ENCODE data around the gene TMEM131L.
A peak's percentile ranks its signal among the peaks of the same experiment; 100 is the strongest.

TMEM131L gene

GRCh38 chr4:153439831-153440230 is 26.3 kb upstream of the TMEM131L start:
- TF ChIP-seq, protein P1, sequence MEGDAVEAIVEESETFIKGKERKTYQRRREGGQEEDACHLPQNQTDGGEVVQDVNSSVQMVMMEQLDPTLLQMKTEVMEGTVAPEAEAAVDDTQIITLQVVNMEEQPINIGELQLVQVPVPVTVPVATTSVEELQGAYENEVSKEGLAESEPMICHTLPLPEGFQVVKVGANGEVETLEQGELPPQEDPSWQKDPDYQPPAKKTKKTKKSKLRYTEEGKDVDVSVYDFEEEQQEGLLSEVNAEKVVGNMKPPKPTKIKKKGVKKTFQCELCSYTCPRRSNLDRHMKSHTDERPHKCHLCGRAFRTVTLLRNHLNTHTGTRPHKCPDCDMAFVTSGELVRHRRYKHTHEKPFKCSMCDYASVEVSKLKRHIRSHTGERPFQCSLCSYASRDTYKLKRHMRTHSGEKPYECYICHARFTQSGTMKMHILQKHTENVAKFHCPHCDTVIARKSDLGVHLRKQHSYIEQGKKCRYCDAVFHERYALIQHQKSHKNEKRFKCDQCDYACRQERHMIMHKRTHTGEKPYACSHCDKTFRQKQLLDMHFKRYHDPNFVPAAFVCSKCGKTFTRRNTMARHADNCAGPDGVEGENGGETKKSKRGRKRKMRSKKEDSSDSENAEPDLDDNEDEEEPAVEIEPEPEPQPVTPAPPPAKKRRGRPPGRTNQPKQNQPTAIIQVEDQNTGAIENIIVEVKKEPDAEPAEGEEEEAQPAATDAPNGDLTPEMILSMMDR (IDR thresholded peaks at IDR 0.05; ENCODE audit: low read depth, low read length, poor library complexity, severe bottlenecking): no peak
- no peak for TF ChIP-seq EZH2phosphoT487 (IDR thresholded peaks at IDR 0.05; ENCODE audit: borderline replicate concordance, low read length)
- Histone ChIP-seq H4K20me1 (ENCODE audit: control insufficient read depth, insufficient read depth, low read depth, low read length) (no peaks in the 10 kb centered on the region), H3K79me2 (ENCODE audit: control insufficient read depth, low read length) (peaks cover 41% of the 10 kb centered on the region), H3K9me3 (ENCODE audit: control insufficient read depth, insufficient read depth, low read length) (no peaks in the 10 kb centered on the region), H3F3A (ENCODE audit: control insufficient read depth, insufficient read depth) (peaks cover 43% of the 10 kb centered on the region), H3K4me3 (ENCODE audit: low read length) (peak overlapping the region; percentile 74), H3K27ac (ENCODE audit: low read depth, low read length) (peak overlapping the region; percentile 97), H3K4me2 (ENCODE audit: low read length) (peak overlapping the region; percentile 92), H3K4me1 (ENCODE audit: control insufficient read depth, low read length) (peaks cover 83% of the 10 kb centered on the region), H3K9me2 (replicated peaks; ENCODE audit: control insufficient read depth, low read length) (no peaks in the 10 kb centered on the region), H3K27me3 (ENCODE audit: control insufficient read depth, low read length) (no peaks in the 10 kb centered on the region), H3K36me3 (ENCODE audit: control insufficient read depth, low read length) (peaks cover 7% of the 10 kb centered on the region)

DNA sequence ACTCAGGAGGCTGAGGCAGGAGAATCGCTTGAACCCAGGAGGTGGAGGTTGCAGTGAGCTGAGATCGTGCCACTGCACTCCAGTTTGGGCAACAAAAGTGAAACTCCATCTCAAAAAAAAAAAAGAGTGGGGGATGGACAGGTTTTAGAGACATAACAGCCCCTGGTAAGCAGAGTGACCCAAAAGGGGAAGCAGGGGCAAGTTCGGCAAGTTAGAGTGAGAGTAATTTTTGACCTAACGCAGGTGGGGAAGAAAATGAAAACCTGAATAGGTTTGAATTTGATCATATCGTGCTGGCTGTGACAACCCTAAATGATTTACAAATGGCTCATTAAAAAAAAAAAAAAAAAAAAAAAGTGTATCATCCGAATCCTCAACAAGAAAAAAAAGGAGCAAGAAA is 25.7 kb upstream of the TMEM131L start:
- no peaks in the 10 kb centered on the region for H3K9me3 ChIP-seq (ENCODE audit: control insufficient read depth, insufficient read depth, low read length)
- TF ChIP-seq EZH2phosphoT487 (IDR thresholded peaks at IDR 0.05; ENCODE audit: borderline replicate concordance, low read length): no peak
- TF ChIP-seq, protein P1 (IDR thresholded peaks at IDR 0.05; ENCODE audit: low read depth, low read length, poor library complexity, severe bottlenecking): no peak
- H3K4me3 ChIP-seq (ENCODE audit: low read length): peak overlapping the region; percentile 74
- H4K20me1 ChIP-seq (ENCODE audit: control insufficient read depth, insufficient read depth, low read depth, low read length): no peaks in the 10 kb centered on the region
- peaks cover 43% of the 10 kb centered on the region for H3F3A ChIP-seq (ENCODE audit: control insufficient read depth, insufficient read depth)
- H3K4me1 ChIP-seq (ENCODE audit: control insufficient read depth, low read length): peaks cover 77% of the 10 kb centered on the region
- H3K27ac ChIP-seq (ENCODE audit: low read depth, low read length): peak overlapping the region; percentile 97
- no peaks in the 10 kb centered on the region for H3K27me3 ChIP-seq (ENCODE audit: control insufficient read depth, low read length)
- H3K4me2 ChIP-seq (ENCODE audit: low read length): peak overlapping the region; percentile 92
- peaks cover 34% of the 10 kb centered on the region for H3K79me2 ChIP-seq (ENCODE audit: control insufficient read depth, low read length)
- peaks cover 6% of the 10 kb centered on the region for H3K36me3 ChIP-seq (ENCODE audit: control insufficient read depth, low read length)
- H3K9me2 ChIP-seq (replicated peaks; ENCODE audit: control insufficient read depth, low read length): no peaks in the 10 kb centered on the region

- H3K9me3 ChIP-seq (ENCODE audit: control insufficient read depth, insufficient read depth, low read length): no peaks in the 10 kb centered on the region
- no peaks in the 10 kb centered on the region for H3K27me3 ChIP-seq (ENCODE audit: control insufficient read depth, low read length)
- H3K4me1 ChIP-seq (ENCODE audit: control insufficient read depth, low read length): peaks cover 39% of the 10 kb centered on the region
- no peak overlapping the region for H3K4me2 ChIP-seq (ENCODE audit: low read length)
- H3K9me2 ChIP-seq (replicated peaks; ENCODE audit: control insufficient read depth, low read length): no peaks in the 10 kb centered on the region
- H3K36me3 ChIP-seq (ENCODE audit: control insufficient read depth, low read length): no peaks in the 10 kb centered on the region
- TF ChIP-seq, protein P1 (IDR thresholded peaks at IDR 0.05; ENCODE audit: low read depth, low read length, poor library complexity, severe bottlenecking): no peak
- TF ChIP-seq EZH2phosphoT487 (IDR thresholded peaks at IDR 0.05; ENCODE audit: borderline replicate concordance, low read length): no peak
- no peak overlapping the region for H3K27ac ChIP-seq (ENCODE audit: low read depth, low read length)
- H4K20me1 ChIP-seq (ENCODE audit: control insufficient read depth, insufficient read depth, low read depth, low read length): no peaks in the 10 kb centered on the region
- H3K4me3 ChIP-seq (ENCODE audit: low read length): no peak overlapping the region
- H3F3A ChIP-seq (ENCODE audit: control insufficient read depth, insufficient read depth): peaks cover 17% of the 10 kb centered on the region
- no peaks in the 10 kb centered on the region for H3K79me2 ChIP-seq (ENCODE audit: control insufficient read depth, low read length)
Observed at GRCh38 chr4:153447175-153447905, 18.8 kb upstream of the TMEM131L start.
